HEK293 (cell line): ENCODE results near the gene ONECUT1.

Source experiments
- CTCF ChIA-PET: fragments of 350-600 bp; formaldehyde crosslinking; extraction: SDS; loops from one replicate; lab custom pipeline; 2021; ENCODE audit warnings: antibody characterized with exemption; lab: Yijun Ruan, JAX
- POLR2A ChIA-PET: fragments of 300-600 bp; formaldehyde crosslinking; extraction: SDS; loops from one replicate; lab custom pipeline; 2020; ENCODE audit warnings: antibody characterized with exemption, inconsistent platforms; lab: Yijun Ruan, JAX
- H3K27ac ChIP-seq: fragments of 200-500 bp; sonication (Bioruptor generic); 2 replicates; pipeline ENCODE4 v1.5.1; 2014; ENCODE audit warnings: low read depth, low read length, control low read depth, inconsistent platforms; ENCODE audit errors: extremely low read depth
- H3K36me3 ChIP-seq, 2 experiments: fragments of 200-500 bp in 1 of 2; sonication (Bioruptor generic) in 1 of 2; 1 replicate in 1 of 2; 2 replicates in 1 of 2; pipeline ENCODE4 v1.5.1; 2014 to 2017; ENCODE audit warnings: inconsistent platforms in 2 of 2, low read length in 2 of 2; ENCODE audit not compliant: control insufficient read depth in 2 of 2, insufficient read depth in 1 of 2
- H3K4me1 ChIP-seq: fragments of 200-500 bp; sonication (Bioruptor generic); 2 replicates; pipeline ENCODE4 v1.5.1; 2014; ENCODE audit warnings: mild to moderate bottlenecking, low read length, inconsistent platforms; ENCODE audit not compliant: control insufficient read depth, insufficient read depth
- H3K4me3 ChIP-seq: 2 replicates; pipeline ENCODE4 v1.5.1; 2011; ENCODE audit warnings: low read depth, mild to moderate bottlenecking, control low read depth, low read length, moderate library complexity
- H3K9me3 ChIP-seq: fragments of 200-500 bp; sonication (Bioruptor generic); 2 replicates; pipeline ENCODE4 v1.5.1; 2014; ENCODE audit warnings: low read depth, low read length, inconsistent platforms; ENCODE audit not compliant: control insufficient read depth, insufficient read depth
- AEBP2 ChIP-seq: fragments of 450-650 bp; formaldehyde crosslinking; IDR thresholded peaks from 2 replicates; pipeline ENCODE4 v1.5.1; 2016; ENCODE audit warnings: missing biosample characterization, missing genetic modification characterization, borderline replicate concordance
- EGR2 ChIP-seq: fragments of 450-650 bp; formaldehyde crosslinking; IDR thresholded peaks from 2 replicates; pipeline ENCODE4 v1.5.1; 2016; ENCODE audit warnings: low read depth, missing biosample characterization, missing genetic modification characterization
- FEZF1 ChIP-seq: fragments of 450-650 bp; formaldehyde crosslinking; IDR thresholded peaks from 2 replicates; pipeline ENCODE4 v1.5.1; 2016; ENCODE audit warnings: missing biosample characterization, missing genetic modification characterization
- IKZF3 ChIP-seq: fragments of 450-650 bp; IDR thresholded peaks from 2 replicates; pipeline ENCODE4 v1.5.0; 2018; ENCODE audit warnings: missing biosample characterization, mild to moderate bottlenecking, missing genetic modification characterization, moderate library complexity
- KLF7 ChIP-seq: fragments of 450-650 bp; formaldehyde crosslinking; IDR thresholded peaks from 2 replicates; pipeline ENCODE4 v1.5.1; 2016; ENCODE audit warnings: missing biosample characterization, missing genetic modification characterization, borderline replicate concordance
- MZF1 ChIP-seq: fragments of 450-650 bp; formaldehyde crosslinking; IDR thresholded peaks from 2 replicates; pipeline ENCODE4 v1.5.1; 2017; ENCODE audit warnings: missing biosample characterization, missing genetic modification characterization, borderline replicate concordance
- PBX3 ChIP-seq: sonication (generic); formaldehyde crosslinking; IDR thresholded peaks from 2 replicates; pipeline ENCODE4 v1.8.1; 2022; ENCODE audit warnings: mild to moderate bottlenecking, moderate library complexity, missing genetic modification reagents
- TRIM28 ChIP-seq: IDR thresholded peaks from 2 replicates; pipeline ENCODE4 v1.6.1; 2011; ENCODE audit warnings: low read length, control low read depth, borderline replicate concordance
- YY2 ChIP-seq: fragments of 450-650 bp; formaldehyde crosslinking; IDR thresholded peaks from 2 replicates; pipeline ENCODE4 v1.5.1; 2016; ENCODE audit warnings: missing biosample characterization, missing genetic modification characterization
- ZBTB11 ChIP-seq: fragments of 450-650 bp; formaldehyde crosslinking; conservative IDR thresholded peaks from 2 replicates; pipeline ENCODE4 v1.5.1; 2016; ENCODE audit warnings: low read depth, missing biosample characterization, missing genetic modification characterization
- ZBTB17 ChIP-seq: fragments of 450-650 bp; formaldehyde crosslinking; IDR thresholded peaks from 2 replicates; pipeline ENCODE4 v1.5.1; 2016; ENCODE audit warnings: missing biosample characterization, missing genetic modification characterization
- ZBTB48 ChIP-seq: fragments of 450-650 bp; formaldehyde crosslinking; IDR thresholded peaks from 2 replicates; pipeline ENCODE4 v1.5.1; 2016; ENCODE audit warnings: missing biosample characterization, missing genetic modification characterization
- ZFP69B ChIP-seq: fragments of 450-650 bp; formaldehyde crosslinking; IDR thresholded peaks from 2 replicates; pipeline ENCODE4 v1.5.1; 2016; ENCODE audit warnings: missing biosample characterization, missing genetic modification characterization
- ZIC2 ChIP-seq: fragments of 450-650 bp; formaldehyde crosslinking; IDR thresholded peaks from 2 replicates; pipeline ENCODE4 v1.5.1; 2016; ENCODE audit warnings: missing biosample characterization, missing genetic modification characterization
- ZNF114 ChIP-seq: fragments of 450-650 bp; formaldehyde crosslinking; IDR thresholded peaks from 2 replicates; pipeline ENCODE4 v1.5.0; 2017; ENCODE audit warnings: missing biosample characterization, missing genetic modification characterization
- ZNF19 ChIP-seq: fragments of 450-650 bp; formaldehyde crosslinking; IDR thresholded peaks from 2 replicates; pipeline ENCODE4; 2016; ENCODE audit warnings: missing biosample characterization, missing genetic modification characterization, low read depth
- ZNF221 ChIP-seq: fragments of 450-650 bp; formaldehyde crosslinking; IDR thresholded peaks from 2 replicates; pipeline ENCODE4 v1.5.1; 2017; ENCODE audit warnings: missing biosample characterization, missing genetic modification characterization, borderline replicate concordance
- ZNF24 ChIP-seq: fragments of 450-650 bp; formaldehyde crosslinking; IDR thresholded peaks from 2 replicates; pipeline ENCODE4 v1.5.1; 2016; ENCODE audit warnings: missing biosample characterization, missing genetic modification characterization
- ZNF335 ChIP-seq: fragments of 450-650 bp; formaldehyde crosslinking; conservative IDR thresholded peaks from 2 replicates; pipeline ENCODE4 v1.5.1; 2016; ENCODE audit warnings: missing biosample characterization, missing genetic modification characterization
- ZNF48 ChIP-seq: fragments of 450-650 bp; formaldehyde crosslinking; IDR thresholded peaks from 2 replicates; pipeline ENCODE4 v1.5.1; 2016; ENCODE audit warnings: missing biosample characterization, missing genetic modification characterization
- ZNF513 ChIP-seq: fragments of 450-650 bp; IDR thresholded peaks from 2 replicates; pipeline ENCODE4 v1.5.1; 2018; ENCODE audit warnings: missing biosample characterization, missing genetic modification characterization
- ZNF549 ChIP-seq: fragments of 450-650 bp; IDR thresholded peaks from 2 replicates; pipeline ENCODE4 v1.5.1; 2018; ENCODE audit warnings: missing biosample characterization, missing genetic modification characterization, mild to moderate bottlenecking, inconsistent platforms, moderate library complexity
- ZNF580 ChIP-seq: fragments of 450-650 bp; formaldehyde crosslinking; IDR thresholded peaks from 2 replicates; pipeline ENCODE4 v1.5.1; 2016; ENCODE audit warnings: missing biosample characterization, missing genetic modification characterization
- ZNF623 ChIP-seq: fragments of 450-650 bp; formaldehyde crosslinking; IDR thresholded peaks from 2 replicates; pipeline ENCODE4 v1.5.1; 2016; ENCODE audit warnings: missing biosample characterization, missing genetic modification characterization
- ZNF629 ChIP-seq: fragments of 450-650 bp; formaldehyde crosslinking; IDR thresholded peaks from 2 replicates; pipeline ENCODE4 v1.5.1; 2017; ENCODE audit warnings: missing biosample characterization, missing genetic modification characterization
- ZNF677 ChIP-seq: fragments of 450-650 bp; IDR thresholded peaks from 2 replicates; pipeline ENCODE4 v1.5.0; 2018; ENCODE audit warnings: missing biosample characterization, mild to moderate bottlenecking, missing genetic modification characterization, moderate library complexity
- ZNF692 ChIP-seq: fragments of 450-650 bp; formaldehyde crosslinking; IDR thresholded peaks from 2 replicates; pipeline ENCODE4 v1.5.1; 2016; ENCODE audit warnings: missing biosample characterization, missing genetic modification characterization
- ZNF707 ChIP-seq: fragments of 450-650 bp; formaldehyde crosslinking; IDR thresholded peaks from 2 replicates; pipeline ENCODE4 v1.5.1; 2016; ENCODE audit warnings: missing biosample characterization, missing genetic modification characterization
- ZNF768 ChIP-seq: fragments of 450-650 bp; formaldehyde crosslinking; IDR thresholded peaks from 2 replicates; pipeline ENCODE4 v1.5.1; 2018; ENCODE audit warnings: missing biosample characterization, mild to moderate bottlenecking, missing genetic modification characterization
- ZNF791 ChIP-seq: fragments of 450-650 bp; formaldehyde crosslinking; IDR thresholded peaks from 2 replicates; pipeline ENCODE4 v1.5.1; 2016; ENCODE audit warnings: missing biosample characterization, missing genetic modification characterization
- ZNF792 ChIP-seq: fragments of 450-650 bp; formaldehyde crosslinking; IDR thresholded peaks from 2 replicates; pipeline ENCODE4 v1.5.1; 2016; ENCODE audit warnings: missing biosample characterization, missing genetic modification characterization

The ONECUT1 gene

GRCh38 chr15:52790169-52790708 lies at the start of gene ONECUT1:
TSS of gene ONECUT1 (minus strand) at chr15:52790336. CDS start at chr15:52789884, 452 bp downstream.
- peak within 1 kb of the TSS; percentile 47 for H3K4me3 ChIP-seq
- H3K9me3 ChIP-seq: no peaks in the 10 kb centered on the region
- CTCF ChIA-PET: no interaction called here
- H3K4me1 ChIP-seq: no peaks in the 10 kb centered on the region
- H3K27ac ChIP-seq: no peak within 1 kb of the TSS
- no peaks in the 10 kb centered on the region for H3K36me3 ChIP-seq
- POLR2A ChIA-PET: interaction anchor here (0.7 kb wide), 1 partner anchor 50 kb away, joined by 3 read pairs; no protein-coding TSS in a partner anchor
- TF ChIP-seq YY2 (no peak), ZIC2 (tag by site-specific recombination) (peak; percentile 77), ZNF677 (tag by site-specific recombination) (no peak), ZBTB17 (tag by site-specific recombination) (0 out of 2 replicates have a peak, but pooled peaks have one; percentile 1), TRIM28 (no peak), ZBTB11 (tag by site-specific recombination) (no peak), ZNF792 (no peak), ZNF114 (tag by site-specific recombination) (no peak), PBX3 (no peak), ZNF513 (no peak), AEBP2 (tag by site-specific recombination) (no peak), FEZF1 (tag by site-specific recombination) (no peak), ZNF707 (tag by site-specific recombination) (no peak), ZNF335 (tag by site-specific recombination) (peak; percentile 45), ZNF221 (tag by site-specific recombination) (no peak), ZNF24 (tag by site-specific recombination) (0 out of 2 replicates have a peak, but pooled peaks have one; percentile 30), ZBTB48 (tag by site-specific recombination) (0 out of 2 replicates have a peak, but pooled peaks have one; percentile 26), KLF7 (tag by site-specific recombination) (no peak), ZFP69B (tag by site-specific recombination) (peak; percentile 55; the same call in 1 of the 2 replicates), ZNF768 (tag by site-specific recombination) (no peak), ZNF692 (peak; percentile 15; the same call in 1 of the 2 replicates), ZNF48 (tag by site-specific recombination) (no peak), IKZF3 (tag by site-specific recombination) (peak; percentile 45; the same call in 1 of the 2 replicates), ZNF580 (no peak), ZNF629 (no peak), ZNF791 (tag by site-specific recombination) (no peak), ZNF549 (no peak), MZF1 (tag by site-specific recombination) (no peak), EGR2 (tag by site-specific recombination) (no peak), ZNF19 (tag by site-specific recombination) (no peak), ZNF623 (tag by site-specific recombination) (no peak)
